Amniotic stem cell (primary cell): ENCODE results near the gene LYST.

Source experiments
- DNase-seq: peaks from one replicate; lab custom pipeline; 2025; lab: John Stamatoyannopoulos, UW

LYST gene

DNA sequence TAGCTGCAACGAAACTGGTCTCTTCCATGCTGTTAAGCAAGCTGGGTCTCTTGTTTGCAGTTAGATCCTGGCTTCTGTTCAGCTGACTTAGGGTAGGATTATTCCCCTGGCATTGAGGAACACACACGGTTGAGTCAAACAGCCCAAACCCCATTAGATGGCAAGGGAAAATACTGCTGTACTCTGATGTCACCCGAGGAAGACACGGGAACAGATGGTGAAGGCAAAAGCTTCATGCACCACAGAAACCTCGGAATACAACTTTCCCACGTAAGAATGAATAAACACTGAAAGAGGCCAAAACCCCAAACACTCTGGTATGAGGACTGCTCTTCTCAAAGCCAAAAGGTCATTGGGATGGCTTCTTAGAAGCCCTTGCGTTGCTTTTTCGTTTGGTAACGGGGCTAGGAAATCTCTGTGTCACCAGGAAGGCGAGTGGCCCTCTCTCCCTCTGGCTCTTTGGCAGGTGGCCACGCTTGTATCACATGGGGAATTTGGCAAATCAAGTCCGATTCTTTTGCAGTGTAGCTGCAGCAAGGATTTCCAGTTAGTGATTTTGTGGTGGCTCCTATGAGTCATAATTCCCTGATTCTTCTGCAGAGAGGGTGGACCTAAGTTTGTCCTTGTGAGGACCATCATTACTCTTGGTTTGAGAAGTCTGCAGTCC, 16.7 kb upstream of the LYST start:
- peak; percentile 84 for DNase-seq

DNA sequence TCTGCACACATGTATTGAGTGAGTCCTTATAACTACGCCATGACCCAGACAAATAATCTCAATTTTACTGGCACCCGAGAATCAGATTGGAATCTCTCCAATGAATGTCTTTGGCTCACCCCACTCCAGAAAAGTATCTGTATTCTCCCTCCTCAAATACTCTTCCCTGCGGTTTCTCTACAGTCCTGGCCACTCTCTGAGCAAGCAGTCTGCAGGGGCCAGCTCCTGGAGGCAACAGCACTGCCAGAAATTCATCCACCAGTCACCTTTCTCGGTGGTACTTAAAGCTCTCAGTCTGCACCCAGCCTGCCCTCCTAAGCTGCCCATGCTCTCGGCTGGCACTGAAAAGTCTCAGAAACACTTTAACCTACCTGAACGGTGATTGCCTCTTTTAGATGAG, 16.1 kb upstream of the LYST start:
- DNase-seq, result no peak

DNA sequence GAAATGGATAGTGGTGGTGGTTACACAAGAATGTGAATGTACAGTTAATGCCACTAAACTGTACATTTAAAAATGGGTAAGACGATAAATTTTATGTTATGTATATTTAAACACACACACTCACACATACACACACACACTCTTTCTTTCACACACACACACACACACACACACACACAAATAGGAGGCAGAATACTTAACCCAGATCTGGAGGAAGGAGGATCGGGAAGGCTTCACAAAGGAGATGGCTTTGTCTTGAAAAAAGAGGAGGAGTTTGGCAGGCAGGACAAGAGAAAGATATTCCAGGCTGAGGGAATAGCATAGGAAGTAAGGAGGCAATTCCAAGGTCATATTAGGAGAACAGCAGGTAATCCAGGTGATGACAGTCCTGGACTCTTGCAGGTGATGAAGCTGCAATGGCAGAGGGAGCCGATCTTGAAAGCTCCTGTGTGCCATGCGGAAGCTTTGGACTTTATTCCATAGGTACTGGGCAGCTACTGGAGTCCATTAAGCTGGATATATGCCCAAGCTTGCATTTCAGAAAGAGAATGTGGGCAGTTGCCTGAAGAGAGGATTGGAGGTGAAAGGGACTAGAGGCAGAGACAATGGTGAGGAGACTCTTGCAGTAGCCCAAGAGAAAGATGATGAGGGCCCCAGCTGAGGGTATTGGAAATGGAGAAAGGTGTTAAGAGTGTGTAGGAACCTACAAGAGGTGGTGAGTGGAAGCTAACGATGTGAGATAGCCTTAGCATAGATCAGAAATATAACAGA, 15.4 kb upstream of the LYST start:
- DNase-seq, result no peak

DNA sequence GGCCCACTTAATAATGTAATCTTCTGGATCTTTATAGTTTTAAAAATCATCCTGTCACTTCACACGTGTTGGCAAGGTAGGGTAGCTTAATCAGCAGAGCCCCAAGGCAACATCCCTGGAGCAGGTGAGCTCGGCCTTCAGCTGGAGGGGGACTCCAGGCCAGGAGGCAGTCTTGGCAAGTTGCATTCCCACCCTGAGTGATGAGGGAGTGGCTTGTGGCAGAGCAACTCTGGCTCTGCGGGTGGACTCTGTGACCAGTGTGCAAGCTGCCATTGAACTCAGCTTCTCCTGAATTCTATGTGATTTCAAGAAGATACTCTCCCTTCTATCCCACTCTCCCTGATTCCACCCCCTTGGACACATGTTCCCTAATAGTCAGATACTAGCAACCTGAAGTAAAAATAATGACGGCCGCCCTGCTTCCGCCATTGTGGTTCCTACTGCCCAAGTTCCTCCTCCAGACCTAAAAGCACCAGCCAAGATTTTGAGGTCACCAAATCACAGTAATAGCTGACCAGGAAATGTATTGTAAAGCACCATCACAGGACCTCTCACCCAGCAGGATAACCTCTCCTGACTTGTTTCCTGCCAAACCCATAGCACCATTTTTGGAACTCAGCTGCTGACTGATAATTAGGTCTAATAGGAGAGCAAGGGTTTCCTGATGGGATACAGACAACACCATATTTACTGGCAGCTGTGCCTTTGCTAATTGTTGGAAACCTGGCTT, 11.5 kb upstream of the LYST start:
- no peak for DNase-seq

DNA sequence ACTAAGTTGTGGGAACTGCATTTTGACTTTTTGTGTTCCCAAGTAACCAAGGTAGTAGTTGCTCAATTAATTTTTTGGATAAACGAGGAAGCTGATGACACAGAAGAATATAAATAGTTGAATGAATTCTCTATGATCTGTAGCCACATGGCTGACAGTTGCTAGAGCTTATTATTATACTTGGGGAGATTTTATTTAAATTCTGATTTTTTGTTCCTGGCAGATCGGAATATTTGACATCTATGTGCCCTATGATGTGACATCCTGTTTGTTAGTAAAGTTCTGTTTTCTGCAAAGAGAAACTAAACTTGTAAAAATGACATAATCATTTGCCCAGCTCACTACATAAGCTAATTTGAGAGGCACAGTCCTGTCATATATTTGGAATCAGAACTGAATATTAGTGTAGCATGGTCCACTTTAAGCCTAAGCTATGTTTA, 9.7 kb upstream of the LYST start:
- no peak for DNase-seq

DNA sequence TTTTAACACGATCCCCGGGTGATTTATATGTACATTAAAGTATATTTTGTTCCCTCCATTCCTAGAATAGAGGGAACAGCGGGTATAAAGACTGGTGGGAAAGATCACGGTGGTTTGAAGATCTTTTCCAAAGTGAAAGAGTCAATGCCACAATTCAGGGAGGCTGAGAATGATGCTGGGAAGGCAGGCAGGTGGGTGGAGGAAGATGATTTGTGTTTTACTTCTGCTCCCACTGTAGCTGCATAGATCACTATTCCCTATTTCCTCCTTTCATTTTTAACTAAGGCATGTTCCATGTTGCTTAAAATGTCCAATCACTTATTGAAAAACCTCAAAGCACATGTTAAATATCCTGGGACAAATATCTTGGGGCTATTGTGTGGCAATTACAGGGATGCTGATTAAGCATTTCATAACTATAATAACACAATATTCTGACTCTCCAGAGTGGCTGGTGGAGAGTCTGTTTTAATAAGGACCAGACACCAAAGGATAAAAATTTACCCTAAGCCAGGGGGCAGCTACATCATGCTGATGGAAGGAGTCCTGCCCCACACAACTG, 8.4 kb upstream of the LYST start:
- DNase-seq, result no peak

DNA sequence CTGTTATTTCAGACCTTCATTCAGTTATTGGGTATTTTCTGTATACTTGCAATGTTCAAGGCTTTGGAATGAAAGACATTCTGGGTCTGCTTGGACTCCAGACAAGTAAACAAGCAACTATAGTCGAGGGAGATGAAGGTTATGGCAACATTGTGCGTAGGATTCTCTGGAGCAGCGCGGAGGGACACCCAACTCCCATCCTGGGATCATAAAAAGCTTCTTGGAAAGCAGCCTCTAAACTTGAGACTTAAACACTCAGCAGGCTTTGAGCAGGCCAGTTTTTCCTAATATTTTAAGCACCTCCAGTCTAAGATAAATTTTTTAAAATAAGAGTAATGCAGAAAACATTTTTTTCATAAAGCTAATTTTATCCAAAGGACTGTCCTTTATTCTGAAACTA, 7.6 kb upstream of the LYST start:
- DNase-seq, result no peak

DNA sequence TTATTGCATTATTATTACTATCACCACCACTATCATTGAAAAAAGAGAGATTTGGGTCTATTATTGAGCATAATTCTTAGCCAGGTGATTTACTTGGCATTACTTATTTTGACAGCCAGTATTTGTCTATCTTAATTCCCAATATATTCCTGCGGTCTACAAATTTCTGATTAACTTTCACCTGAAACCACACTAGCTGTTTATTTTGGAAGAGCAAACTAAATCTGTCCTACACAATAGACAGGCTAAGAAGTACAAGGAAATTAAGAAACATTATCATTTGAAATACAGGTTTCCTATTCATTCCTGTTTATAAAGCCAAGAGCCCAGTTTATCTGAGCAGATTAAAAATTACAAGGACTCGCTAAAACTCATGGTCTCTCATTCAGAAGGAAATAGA, 6.9 kb upstream of the LYST start:
- DNase-seq, result no peak

DNA sequence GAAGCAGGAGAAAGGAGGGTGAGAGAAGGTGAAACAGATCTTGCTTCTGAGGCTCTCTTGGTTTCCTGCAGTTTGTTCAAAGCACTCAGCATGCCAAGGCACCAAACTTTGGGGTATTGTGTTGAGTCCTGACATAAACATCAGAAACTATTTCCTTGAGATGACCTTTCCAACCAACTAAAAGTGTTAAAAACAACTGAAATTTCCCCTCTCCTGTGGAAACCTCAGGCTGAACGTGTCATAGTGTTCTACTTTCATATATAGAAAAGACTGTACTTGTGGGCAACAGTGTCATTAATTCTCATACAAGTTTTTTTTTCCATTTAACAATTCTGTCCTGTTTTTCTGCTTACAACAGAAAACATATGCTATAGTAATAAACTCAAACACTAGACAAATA, 6.3 kb upstream of the LYST start:
- DNase-seq, result no peak

DNA sequence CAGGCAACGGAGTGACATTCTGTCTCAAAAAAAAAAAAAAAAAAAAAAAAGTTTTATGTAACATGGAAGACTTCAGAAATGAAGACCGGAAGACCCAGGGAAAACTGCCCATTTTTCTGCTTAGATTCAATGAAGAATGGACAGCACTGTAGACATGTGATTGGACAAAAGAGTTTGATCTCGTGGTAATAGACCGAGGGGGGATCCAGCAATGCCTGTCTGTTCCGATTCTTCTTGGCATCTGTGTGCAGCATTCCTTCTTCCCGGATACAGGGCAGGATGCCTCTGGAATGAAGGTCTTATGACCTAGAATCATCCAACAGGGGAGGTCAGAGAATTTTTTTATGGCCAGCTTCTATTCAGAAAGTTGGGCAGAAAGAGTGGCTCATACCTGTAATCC, 5.6 kb upstream of the LYST start:
- DNase-seq, result no peak

DNA sequence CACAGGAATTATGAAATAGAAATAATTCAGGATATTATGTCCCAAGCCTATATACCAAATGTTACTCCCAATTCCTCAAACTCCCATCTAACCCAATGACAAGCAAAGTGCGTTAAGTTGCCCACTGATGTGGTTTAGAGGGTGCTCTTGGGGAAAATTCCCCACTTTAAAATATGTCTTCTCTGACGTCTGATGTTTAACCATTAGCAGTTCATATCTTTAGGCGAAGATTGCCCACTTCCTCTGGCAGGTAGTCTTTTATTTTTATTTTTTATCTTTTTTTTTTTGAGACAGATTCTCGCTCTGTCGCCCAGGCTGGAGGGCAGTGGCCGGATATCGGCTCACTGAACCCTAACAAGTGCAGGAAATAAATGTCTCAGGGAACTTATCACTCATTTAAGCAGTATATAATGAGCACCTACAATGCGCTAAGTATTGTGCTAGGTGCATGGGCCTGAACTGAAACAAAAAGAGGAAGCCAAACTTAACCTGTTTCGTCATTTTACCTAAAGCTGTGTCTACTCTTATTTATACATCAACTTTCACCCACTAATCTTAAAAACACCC, 1.3 kb upstream of the LYST start:
- no peak for DNase-seq

DNA sequence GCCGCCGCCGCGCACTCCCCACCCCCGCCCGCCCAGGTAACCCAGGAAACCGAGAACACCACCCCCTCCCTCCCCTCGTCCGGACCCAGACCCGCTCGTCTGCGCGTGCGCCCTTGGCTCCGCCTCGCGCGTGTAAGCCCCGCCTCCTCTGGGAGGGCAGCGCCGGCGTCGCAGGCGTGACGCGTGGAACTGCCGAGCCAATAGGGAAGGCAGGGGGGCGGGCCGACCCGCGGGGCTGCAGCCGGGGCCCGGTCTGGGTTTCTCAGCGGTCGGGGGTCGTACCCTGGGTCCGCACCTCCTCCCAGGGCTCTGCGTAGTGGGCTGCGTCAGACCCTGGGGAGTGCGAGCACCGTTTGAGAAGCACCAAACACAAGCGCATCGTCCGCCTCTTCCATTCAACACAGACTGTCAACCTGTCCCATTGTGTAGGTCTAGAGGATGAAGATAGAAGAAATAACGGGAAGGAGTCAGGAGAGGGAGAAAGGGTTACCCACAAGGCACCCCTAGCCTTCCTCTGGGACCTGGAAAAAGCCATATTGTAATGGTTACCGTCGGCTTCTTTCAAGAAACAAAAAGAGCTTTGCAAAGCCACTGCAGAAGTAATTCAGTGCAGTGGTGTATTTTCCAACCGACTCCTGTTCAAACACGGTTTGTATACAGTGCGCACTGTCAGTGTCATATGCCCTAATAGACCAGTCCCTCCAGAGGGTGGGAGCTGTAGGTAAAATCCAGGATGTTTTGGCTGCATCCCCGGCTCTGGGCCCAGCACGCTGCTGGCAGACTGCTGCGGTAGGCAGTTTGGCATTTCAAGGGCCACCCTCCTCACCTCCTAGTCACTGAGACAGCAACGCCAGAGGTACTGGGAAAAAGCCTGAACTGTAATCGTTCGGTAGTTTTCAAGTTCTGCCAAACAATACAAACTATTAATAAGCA, 473 bp upstream of the LYST start:
- peak; percentile 87 for DNase-seq

DNA sequence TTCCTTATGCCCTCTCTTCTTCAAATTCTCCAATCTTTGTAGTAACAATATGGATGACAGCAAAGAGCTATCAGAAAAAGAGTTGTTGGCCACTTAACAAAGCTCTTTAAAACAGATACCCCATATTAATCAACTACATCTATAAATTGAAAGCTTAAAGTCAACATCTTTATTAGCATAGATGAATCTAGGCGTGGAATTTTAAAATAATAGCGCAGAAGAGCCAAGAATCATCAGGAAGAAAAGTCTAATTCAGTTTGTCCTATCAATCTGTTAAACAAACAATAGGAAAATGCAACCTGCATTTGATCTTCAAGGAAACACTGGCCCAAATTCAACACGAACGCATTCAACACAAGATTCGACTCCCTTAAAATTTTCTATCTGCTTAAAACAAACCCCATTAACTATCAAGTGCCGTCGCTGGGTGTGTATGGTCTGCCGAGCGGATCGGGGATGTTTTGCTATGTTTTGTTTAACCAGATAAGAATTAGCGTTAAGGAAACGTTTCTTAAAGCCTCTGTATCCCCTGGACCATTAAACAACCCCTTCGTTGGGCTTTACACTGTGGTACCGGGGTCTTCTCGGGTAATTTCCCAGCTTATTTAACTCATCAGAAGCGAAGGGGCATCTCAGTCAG, 1.0 kb downstream of the LYST start:
- DNase-seq, result no peak

DNA sequence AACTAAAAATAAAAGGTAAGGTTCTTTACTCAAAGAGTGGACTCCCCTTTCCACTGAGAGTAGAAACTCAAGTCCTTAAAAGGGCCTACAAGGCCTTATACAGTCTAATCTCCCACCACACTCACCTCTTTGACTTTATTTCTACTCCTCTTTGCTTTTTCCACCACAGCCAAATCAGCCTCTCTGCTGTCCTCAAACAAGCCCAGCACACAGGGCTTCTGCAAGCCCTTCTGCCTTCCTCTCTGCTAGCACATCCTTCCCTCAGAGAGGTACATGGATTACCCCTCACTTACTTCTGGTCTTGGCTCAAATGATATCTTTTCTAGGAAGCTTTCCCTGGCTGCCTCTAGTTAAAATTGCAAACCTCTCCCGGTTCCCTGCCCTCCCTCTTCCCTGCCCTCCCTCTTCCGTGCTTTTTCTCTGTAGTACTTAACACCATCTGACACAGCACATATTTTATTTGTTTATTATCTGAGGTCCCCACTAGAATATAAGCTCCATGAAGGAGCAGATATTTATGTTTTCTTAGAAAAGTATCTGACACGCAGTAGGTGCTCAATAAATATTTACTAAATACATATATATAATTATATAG, 1.7 kb downstream of the LYST start:
- no peak for DNase-seq

DNA sequence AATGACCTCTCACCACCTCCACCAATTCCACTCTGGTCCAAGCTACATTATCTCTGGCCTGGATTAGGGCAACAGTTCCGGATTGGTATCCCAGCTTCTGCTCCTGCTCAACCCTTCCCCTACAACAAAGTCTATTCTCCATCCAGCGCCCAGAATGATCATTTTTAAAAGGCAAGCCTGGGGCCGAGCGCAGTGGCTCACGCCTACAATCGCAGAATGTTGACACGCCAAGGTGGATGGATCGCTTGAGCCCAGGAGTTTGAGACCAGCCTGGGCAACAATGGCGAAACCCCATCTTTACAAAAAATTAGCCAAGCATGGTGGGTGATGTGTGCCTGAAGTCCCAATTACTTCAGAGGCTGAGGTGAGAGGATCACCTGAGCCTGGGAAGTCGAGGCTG, 2.2 kb downstream of the LYST start:
- DNase-seq, result no peak

DNA sequence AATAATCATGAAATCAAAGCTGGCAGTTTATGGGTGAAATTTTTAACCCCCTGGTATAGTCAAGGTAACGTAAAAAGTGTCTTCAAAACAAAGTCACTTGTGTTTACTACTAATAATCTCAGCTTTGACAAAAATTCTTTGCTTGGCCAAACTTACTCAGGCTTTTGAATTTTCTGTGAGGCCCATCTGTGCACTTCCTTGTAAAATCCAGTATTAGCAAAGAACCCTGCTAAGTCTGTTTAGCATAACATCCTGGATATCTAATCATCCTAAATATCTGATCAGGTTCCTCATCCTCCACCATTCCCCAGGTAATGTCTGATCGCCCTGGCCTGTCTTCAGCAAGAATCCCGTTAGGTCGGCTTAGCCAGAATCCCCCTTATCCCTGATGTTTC, 3.0 kb downstream of the LYST start:
- no peak for DNase-seq

DNA sequence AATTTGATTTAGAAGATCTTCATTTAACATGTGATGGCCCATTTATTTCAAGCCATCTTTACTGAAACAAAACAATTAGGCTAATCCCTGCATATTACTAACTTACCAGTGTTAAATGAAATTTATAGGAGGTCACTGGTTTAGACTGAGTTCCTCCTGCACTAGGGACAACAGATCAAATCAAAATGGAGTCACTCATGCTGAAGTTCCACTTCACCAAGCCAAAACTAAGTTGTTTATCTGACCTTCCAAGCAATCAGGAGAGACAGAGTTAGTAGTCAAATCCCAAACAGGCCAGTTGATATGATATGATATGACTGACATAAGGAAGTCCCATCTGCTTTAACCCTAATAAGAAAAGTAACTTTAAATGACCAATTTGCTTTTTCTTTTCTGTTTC, 4.8 kb downstream of the LYST start:
- no peak for DNase-seq

DNA sequence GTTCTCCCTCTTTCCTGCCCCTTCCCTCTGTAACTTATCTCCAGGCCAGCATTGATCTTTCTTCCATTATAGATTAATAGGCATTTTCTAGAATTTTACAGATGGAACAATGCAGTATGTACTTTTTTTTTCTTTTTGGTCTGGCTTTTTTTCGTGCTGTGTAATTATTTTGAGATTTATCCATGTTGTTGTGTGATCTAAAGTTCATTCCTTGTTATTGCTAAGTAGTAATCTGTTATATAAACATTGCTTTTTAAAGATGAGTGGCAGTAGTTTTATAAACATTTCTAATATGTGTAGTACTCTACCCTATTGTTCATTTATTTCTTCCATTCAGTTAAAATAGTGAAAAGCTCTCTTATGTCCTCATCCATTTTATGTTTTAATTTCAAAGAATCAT, 5.9 kb downstream of the LYST start:
- no peak for DNase-seq

DNA sequence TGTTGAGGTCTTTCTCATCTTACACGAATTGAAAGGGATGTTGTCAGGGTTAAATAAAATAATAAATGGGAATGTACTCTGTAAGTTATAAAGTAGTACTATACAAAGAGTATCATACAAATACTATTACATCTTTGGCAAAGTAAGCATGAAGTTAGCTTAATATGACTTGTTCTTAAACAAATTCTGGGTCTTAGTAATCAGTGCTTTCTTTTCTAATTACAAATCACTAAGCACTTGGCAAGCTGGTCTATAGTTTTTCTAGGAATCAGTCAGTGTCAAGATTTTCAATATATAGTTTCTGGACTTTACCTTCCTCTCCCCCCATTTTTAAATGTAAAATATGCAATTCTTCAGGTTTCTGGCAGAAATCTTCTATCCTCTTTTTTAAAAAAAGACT, 6.9 kb downstream of the LYST start:
- no peak for DNase-seq

DNA sequence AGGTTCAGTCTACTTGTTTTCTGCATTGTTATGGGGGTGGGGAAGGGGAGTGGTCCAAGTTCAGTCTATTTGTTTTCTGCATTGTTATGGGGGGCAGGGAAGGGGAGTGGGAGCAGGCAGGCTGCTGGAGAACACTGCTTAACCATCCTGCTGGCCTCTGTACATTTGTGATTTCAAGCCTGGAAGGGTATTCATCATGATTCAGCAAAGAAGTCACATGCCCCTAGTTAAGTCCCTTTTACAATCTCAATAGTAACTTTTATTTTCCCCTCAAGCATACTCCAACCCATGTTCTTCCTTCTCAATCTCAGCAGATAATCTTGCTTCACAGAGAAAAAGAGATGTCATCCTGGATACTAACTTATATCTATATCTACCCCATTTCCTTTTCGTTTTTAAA, 7.9 kb downstream of the LYST start:
- DNase-seq, result no peak

DNA sequence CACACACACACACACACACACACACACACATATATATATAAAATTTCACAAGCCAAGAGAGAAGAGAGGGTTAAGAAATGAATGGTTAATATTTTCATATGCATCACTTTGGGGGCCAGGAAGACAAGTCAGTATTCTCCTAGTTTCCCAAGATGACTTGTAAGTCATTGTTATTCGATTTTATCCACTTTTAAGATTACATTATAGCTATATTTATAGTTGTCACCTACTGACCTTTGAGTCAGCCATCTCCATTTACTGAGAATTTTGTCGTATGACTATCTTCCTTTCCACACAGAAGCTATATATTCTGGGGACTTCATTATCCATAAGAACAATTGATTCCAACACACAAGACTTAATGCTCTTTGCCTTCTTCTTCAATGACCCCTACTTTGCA, 8.9 kb downstream of the LYST start:
- no peak for DNase-seq
